Endothelial cell of umbilical vein (primary cell): Measurements from ENCODE around the gene DMXL1. TPM values are rescaled to one million over a fixed set of nuclear protein-coding genes. Genes with fewer than 3 reads are reported as not detected.

ENCODE experiments used
- BruUV-seq: library from RNA; stranded (reverse); fragments of 400-500 nt; replicated peaks from 2 replicates; lab custom pipeline; 2021; lab: Mats Ljungman, UMichigan
- CTCF ChIA-PET: fragments of 300-600, 350-600 bp; sonication (Branson Sonifier 250); formaldehyde crosslinking; loops from one replicate; lab custom pipeline; 2021; ENCODE audit warnings: antibody characterized with exemption, inconsistent platforms; lab: Charles Lee
- POLR2A ChIA-PET: fragments of 300-600, 350-600 bp; sonication (Branson Sonifier 250); formaldehyde crosslinking; loops from one replicate; lab custom pipeline; 2021; ENCODE audit warnings: antibody characterized with exemption, inconsistent platforms; lab: Charles Lee
- DNase-seq: peaks from one replicate; pipeline ENCODE4 v3.0.0-alpha.2; 2011; ENCODE audit warnings: low read depth, low spot score
- FAIRE-seq: peaks from 2 replicates; lab custom pipeline; 2011; peaks lifted over from hg19 to GRCh38; lab: Jason Lieb, UNC
- H2AFZ ChIP-seq: 2 replicates; pipeline ENCODE4 v1.6.0; 2012; ENCODE audit warnings: low read depth, low read length, control low read depth, inconsistent platforms
- H3K27ac ChIP-seq: 2 replicates; pipeline ENCODE4 v1.5.1; 2011; ENCODE audit warnings: low read depth, mild to moderate bottlenecking, control low read depth, low read length, moderate library complexity; ENCODE audit not compliant: insufficient read depth
- H3K27me3 ChIP-seq, 2 experiments: 2 replicates each; pipeline versions ENCODE4 v1.6.0 to v1.6.1; 2011; ENCODE audit warnings: low read length in 2 of 2, mixed read lengths in 1 of 2; ENCODE audit not compliant: control insufficient read depth in 2 of 2, insufficient read depth in 2 of 2
- H3K36me3 ChIP-seq, 2 experiments: 2 replicates in 1 of 2; 3 replicates in 1 of 2; pipeline ENCODE4 v1.5.1; 2011; ENCODE audit warnings: low read length in 2 of 2, mild to moderate bottlenecking in 1 of 2, moderate library complexity in 1 of 2; ENCODE audit not compliant: control insufficient read depth in 2 of 2, insufficient read depth in 2 of 2; ENCODE audit errors: extremely low read depth in 1 of 2
- H3K4me1 ChIP-seq: 3 replicates; pipeline ENCODE4 v1.5.1; 2011; ENCODE audit warnings: mild to moderate bottlenecking, low read length; ENCODE audit not compliant: control insufficient read depth, insufficient read depth; ENCODE audit errors: extremely low read depth
- H3K4me2 ChIP-seq: 2 replicates; pipeline ENCODE4 v1.6.1; 2011; ENCODE audit warnings: low read length, control low read depth, mixed read lengths; ENCODE audit not compliant: insufficient read depth
- H3K4me3 ChIP-seq, 3 experiments: fragments of 200-600 bp in 1 of 3; sonication (generic), shearing (Covaris generic) in 1 of 3; replicated peaks in 1 of 3; 2 replicates each; pipeline ENCODE4 v1.5.1; 2011 to 2016; ENCODE audit warnings: control low read depth in 3 of 3, low read length in 3 of 3, mild to moderate bottlenecking in 2 of 3, inconsistent platforms in 1 of 3, low read depth in 1 of 3, moderate library complexity in 1 of 3; ENCODE audit not compliant: insufficient read depth in 1 of 3
- H3K79me2 ChIP-seq: 2 replicates; pipeline ENCODE4 v1.6.0; 2012; ENCODE audit warnings: low read length, inconsistent platforms; ENCODE audit not compliant: control insufficient read depth, insufficient read depth
- H3K9ac ChIP-seq: replicated peaks from 2 replicates; pipeline ENCODE3; 2011; ENCODE audit warnings: low read length, control low read depth; ENCODE audit not compliant: insufficient read depth; ENCODE audit errors: extremely low read depth
- H3K9me1 ChIP-seq: replicated peaks from 3 replicates; pipeline ENCODE4 v1.6.0; 2011; ENCODE audit warnings: mild to moderate bottlenecking, low read length; ENCODE audit not compliant: control insufficient read depth, insufficient read depth; ENCODE audit errors: extremely low read depth
- H3K9me3 ChIP-seq: replicated peaks from 2 replicates; pipeline ENCODE4 v1.5.1; 2012; ENCODE audit warnings: low read length, inconsistent platforms; ENCODE audit not compliant: control insufficient read depth, insufficient read depth
- H4K20me1 ChIP-seq: replicated peaks from 2 replicates; pipeline ENCODE3; 2011; ENCODE audit warnings: mild to moderate bottlenecking, low read length; ENCODE audit not compliant: control insufficient read depth, insufficient read depth; ENCODE audit errors: extremely low read depth
- EZH2 ChIP-seq: IDR thresholded peaks from 2 replicates; pipeline ENCODE4 v1.6.1; 2012; ENCODE audit warnings: borderline replicate concordance, low read depth, mild to moderate bottlenecking, moderate library complexity, low read length, inconsistent platforms; ENCODE audit not compliant: severe bottlenecking
- FOS ChIP-seq: IDR thresholded peaks from 2 replicates; pipeline ENCODE4 v1.6.1; 2011; ENCODE audit warnings: mild to moderate bottlenecking, low read length, moderate library complexity, borderline replicate concordance; ENCODE audit not compliant: insufficient read depth
- GATA2 ChIP-seq: IDR thresholded peaks from 2 replicates; pipeline ENCODE4 v1.7.0; 2011; ENCODE audit warnings: low read depth, mild to moderate bottlenecking, moderate library complexity, mixed read lengths, low read length; ENCODE audit not compliant: insufficient read length, insufficient read depth
- JUN ChIP-seq: IDR thresholded peaks from 2 replicates; pipeline ENCODE4 v1.6.1; 2011; ENCODE audit warnings: borderline replicate concordance, low read depth; ENCODE audit not compliant: insufficient read length, insufficient read depth
- MYC ChIP-seq: IDR thresholded peaks from one replicate; pipeline ENCODE4 v1.6.1; 2011; ENCODE audit warnings: mild to moderate bottlenecking, low read depth, low read length
- POLR2A ChIP-seq: IDR thresholded peaks from 2 replicates; pipeline ENCODE4 v1.6.1; 2012; ENCODE audit warnings: low read depth, mild to moderate bottlenecking, control low read depth, low read length
- POLR2AphosphoS5 ChIP-seq: IDR thresholded peaks from 2 replicates; pipeline ENCODE4 v1.6.1; 2012; ENCODE audit warnings: low read depth, mild to moderate bottlenecking, control low read depth, low read length, moderate library complexity; ENCODE audit not compliant: insufficient read depth
- dilution Hi-C: fragments of 300-500 bp; cut with MboI; formaldehyde crosslinking; loops from one replicate; pipeline ENCODE4 v1.15.0; 2019; ENCODE audit warnings: low sequenced_read_pairs; ENCODE audit not compliant: extremely low pct_ligation_motif_present
- intact Hi-C: fragments of 100-400 bp; cut with micrococcal nuclease; formaldehyde crosslinking; loops from one replicate; pipeline ENCODE4 v1.10.0; 2022
- polyA plus RNA-seq, 4 experiments: library from polyadenylated mRNA; depleted of rRNA in 3 of 4; stranded (reverse) in 3 of 4; unstranded in 1 of 4; fragments of >200 nt; gene quantifications; 2 replicates each; pipeline versions ENCODE4 v1.2.1 to v1.2.3, GENCODE V29; 2011 to 2012; ENCODE audit warnings: missing spikeins in 1 of 4
- total RNA-seq: library from RNA; stranded (reverse); gene quantifications from 2 replicates; pipeline ENCODE4 v1.2.3, GENCODE V29; 2021
- TF ChIP-seq, protein P1 (sequence below): IDR thresholded peaks from 2 replicates; pipeline ENCODE4 v1.6.1; 2011; ENCODE audit not compliant: insufficient read depth, insufficient read length
- TF ChIP-seq, protein P2 (sequence below), 2 donors: IDR thresholded peaks; 1 replicate in 1 of 2; 2 replicates in 1 of 2; pipeline ENCODE4 v1.5.1; 2011; ENCODE audit warnings: low read length in 2 of 2, mild to moderate bottlenecking in 2 of 2, moderate library complexity in 2 of 2, control low read depth in 1 of 2, inconsistent platforms in 1 of 2, low read depth in 1 of 2; ENCODE audit not compliant: insufficient read depth in 1 of 2; ENCODE audit errors: extremely low read depth in 1 of 2

Gene DMXL1
- total and polyA plus RNA-seq, 2 donors (not counting 3 experiments of a cell fraction or from before 2014, with no cell fraction given): 5.4 to 24.7 TPM

- Histone ChIP-seq H3K9ac (no peak overlapping the region), H3K27ac (no peak overlapping the region), H3K36me3 (no peaks in the 10 kb centered on the region), H3K9me1 (no peaks in the 10 kb centered on the region), H3K4me2 (no peak overlapping the region), H3K4me3 (no peak overlapping the region), H2AFZ (no peak overlapping the region), H3K79me2 (no peaks in the 10 kb centered on the region), H4K20me1 (no peaks in the 10 kb centered on the region), H3K9me3 (no peaks in the 10 kb centered on the region), H3K4me1 (no peaks in the 10 kb centered on the region), H3K27me3 (no peaks in the 10 kb centered on the region)
- no peak for TF ChIP-seq GATA2
- no peak for TF ChIP-seq MYC
- TF ChIP-seq POLR2A: no peak
- no peak for TF ChIP-seq POLR2AphosphoS5
- no peak for TF ChIP-seq EZH2
- TF ChIP-seq FOS: no peak
- TF ChIP-seq, protein P1, sequence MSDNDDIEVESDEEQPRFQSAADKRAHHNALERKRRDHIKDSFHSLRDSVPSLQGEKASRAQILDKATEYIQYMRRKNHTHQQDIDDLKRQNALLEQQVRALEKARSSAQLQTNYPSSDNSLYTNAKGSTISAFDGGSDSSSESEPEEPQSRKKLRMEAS: no peak
- TF ChIP-seq, protein P2, sequence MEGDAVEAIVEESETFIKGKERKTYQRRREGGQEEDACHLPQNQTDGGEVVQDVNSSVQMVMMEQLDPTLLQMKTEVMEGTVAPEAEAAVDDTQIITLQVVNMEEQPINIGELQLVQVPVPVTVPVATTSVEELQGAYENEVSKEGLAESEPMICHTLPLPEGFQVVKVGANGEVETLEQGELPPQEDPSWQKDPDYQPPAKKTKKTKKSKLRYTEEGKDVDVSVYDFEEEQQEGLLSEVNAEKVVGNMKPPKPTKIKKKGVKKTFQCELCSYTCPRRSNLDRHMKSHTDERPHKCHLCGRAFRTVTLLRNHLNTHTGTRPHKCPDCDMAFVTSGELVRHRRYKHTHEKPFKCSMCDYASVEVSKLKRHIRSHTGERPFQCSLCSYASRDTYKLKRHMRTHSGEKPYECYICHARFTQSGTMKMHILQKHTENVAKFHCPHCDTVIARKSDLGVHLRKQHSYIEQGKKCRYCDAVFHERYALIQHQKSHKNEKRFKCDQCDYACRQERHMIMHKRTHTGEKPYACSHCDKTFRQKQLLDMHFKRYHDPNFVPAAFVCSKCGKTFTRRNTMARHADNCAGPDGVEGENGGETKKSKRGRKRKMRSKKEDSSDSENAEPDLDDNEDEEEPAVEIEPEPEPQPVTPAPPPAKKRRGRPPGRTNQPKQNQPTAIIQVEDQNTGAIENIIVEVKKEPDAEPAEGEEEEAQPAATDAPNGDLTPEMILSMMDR (IDR thresholded peaks at IDR 0.05; ENCODE audit: extremely low read depth in 1 of 2, insufficient read depth in 1 of 2, low read depth in 1 of 2, low read length in 2 of 2): no peak
- no peak for TF ChIP-seq JUN
- ChIA-PET POLR2A (no interaction called here), CTCF (interaction anchor here (1.2 to 1.3 kb wide), 3 partner anchors 10 to 23 kb away, joined by 3 to 4 read pairs (median 3); no protein-coding TSS in a partner anchor)
- no peak for DNase-seq
- intact Hi-C loops (no loop called here), dilution Hi-C loops (no loop called here)
- no TSS peak for BruUV-seq
- no peak for FAIRE-seq
Observed at GRCh38 chr5:119243888-119244287, 173.0 kb downstream of the DMXL1 start.
